ENCODE measurements around the gene HP. TPM values are rescaled to one million over a fixed set of nuclear protein-coding genes. Genes with fewer than 3 reads are reported as not detected.

The HP gene
- total and polyA plus RNA-seq, 3 donors from 2014 or later = 0.25 to 35.1 TPM; not detected in 1

DNA sequence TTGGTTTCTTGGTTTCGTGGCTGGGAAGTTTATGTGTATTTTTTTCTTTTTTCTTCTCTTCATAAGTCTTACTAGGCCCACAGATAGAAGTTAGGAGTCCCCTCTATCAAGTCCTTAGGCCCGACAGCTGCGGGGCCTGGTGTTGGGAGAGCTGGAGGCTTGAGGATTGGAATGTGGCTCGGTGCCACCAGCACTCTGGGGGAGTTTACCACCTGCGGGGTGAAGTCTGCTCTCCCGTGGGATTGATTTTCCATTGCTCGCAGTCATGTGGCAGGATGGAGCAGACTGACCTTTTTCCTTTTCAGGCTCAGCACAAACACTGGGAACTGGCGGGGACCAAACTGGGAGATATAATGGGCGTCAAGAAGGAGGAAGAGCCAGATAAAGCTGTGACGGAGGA, 46.9 kb downstream of the HP start:
- intact Hi-C loops (cut with DNase I; ENCODE audit: low total_unique reads) = no loop called here
- Histone ChIP-seq H3K4me1 (no peaks in the 10 kb centered on the region), H3K4me3 (no peak overlapping the region), H3K27ac (no peak overlapping the region), H3K27me3 (no peaks in the 10 kb centered on the region), H3K9me3 (no peaks in the 10 kb centered on the region), H3K36me3 (ENCODE audit: low read depth, missing control alignments) (no peaks in the 10 kb centered on the region)
- 43 to 73% methylated on average over 10 of the region's 10 CpGs for WGBS, 2 donors
- no peak for DNase-seq
- TF ChIP-seq, protein P1, sequence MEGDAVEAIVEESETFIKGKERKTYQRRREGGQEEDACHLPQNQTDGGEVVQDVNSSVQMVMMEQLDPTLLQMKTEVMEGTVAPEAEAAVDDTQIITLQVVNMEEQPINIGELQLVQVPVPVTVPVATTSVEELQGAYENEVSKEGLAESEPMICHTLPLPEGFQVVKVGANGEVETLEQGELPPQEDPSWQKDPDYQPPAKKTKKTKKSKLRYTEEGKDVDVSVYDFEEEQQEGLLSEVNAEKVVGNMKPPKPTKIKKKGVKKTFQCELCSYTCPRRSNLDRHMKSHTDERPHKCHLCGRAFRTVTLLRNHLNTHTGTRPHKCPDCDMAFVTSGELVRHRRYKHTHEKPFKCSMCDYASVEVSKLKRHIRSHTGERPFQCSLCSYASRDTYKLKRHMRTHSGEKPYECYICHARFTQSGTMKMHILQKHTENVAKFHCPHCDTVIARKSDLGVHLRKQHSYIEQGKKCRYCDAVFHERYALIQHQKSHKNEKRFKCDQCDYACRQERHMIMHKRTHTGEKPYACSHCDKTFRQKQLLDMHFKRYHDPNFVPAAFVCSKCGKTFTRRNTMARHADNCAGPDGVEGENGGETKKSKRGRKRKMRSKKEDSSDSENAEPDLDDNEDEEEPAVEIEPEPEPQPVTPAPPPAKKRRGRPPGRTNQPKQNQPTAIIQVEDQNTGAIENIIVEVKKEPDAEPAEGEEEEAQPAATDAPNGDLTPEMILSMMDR (IDR thresholded peaks at IDR 0.05) = no peak
- TF ChIP-seq POLR2A (IDR thresholded peaks at IDR 0.05) = no peak

DNA sequence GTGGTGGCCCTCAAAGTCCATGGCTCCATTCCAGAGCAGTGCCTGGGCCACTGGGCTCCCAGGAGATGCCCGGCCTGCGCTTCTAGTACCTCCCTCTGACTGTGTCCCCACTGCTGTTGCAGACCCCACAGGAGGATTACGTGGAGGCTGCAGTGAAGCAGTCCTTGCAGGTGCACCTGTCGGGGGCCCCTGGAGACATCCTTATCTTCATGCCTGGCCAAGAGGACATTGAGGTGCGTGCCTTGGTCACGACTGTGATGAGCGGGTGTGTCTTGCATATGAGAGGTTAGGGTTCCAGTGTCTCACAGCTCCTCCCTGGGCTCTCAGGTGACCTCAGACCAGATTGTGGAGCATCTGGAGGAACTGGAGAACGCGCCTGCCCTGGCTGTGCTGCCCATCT, 50.6 kb downstream of the HP start:
- Histone ChIP-seq H3K27me3 (no peaks in the 10 kb centered on the region), H3K36me3 (ENCODE audit: low read depth, missing control alignments) (no peaks in the 10 kb centered on the region), H3K27ac (no peak overlapping the region), H3K4me1 (no peaks in the 10 kb centered on the region), H3K4me3 (no peak overlapping the region), H3K9me3 (no peaks in the 10 kb centered on the region)
- no peak for DNase-seq
- WGBS, 2 donors = 94 to 95% methylated on average over 6 to 9 of the region's 9 CpGs
- intact Hi-C loops (cut with DNase I; ENCODE audit: low total_unique reads) = no loop called here
- no peak for TF ChIP-seq POLR2A (IDR thresholded peaks at IDR 0.05)
- TF ChIP-seq, protein P1 (IDR thresholded peaks at IDR 0.05) = no peak

DNA sequence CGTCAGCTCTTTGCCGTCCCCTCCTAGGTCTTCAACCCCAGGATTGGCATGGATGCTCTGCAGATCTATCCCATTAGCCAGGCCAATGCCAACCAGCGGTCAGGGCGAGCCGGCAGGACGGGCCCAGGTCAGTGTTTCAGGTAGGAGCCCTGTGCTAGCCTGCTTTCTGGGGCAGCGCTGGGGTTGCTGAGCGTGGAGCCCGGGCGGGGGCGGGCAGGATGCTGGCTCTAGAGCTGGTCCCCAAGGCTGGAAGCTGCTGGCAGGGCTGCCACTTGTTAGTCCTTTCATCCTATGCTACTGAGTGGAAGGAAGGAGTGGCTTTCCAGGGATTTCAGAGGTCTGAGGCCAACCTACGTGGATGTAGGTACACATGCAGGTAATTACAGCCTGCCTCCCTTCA, 51.7 kb downstream of the HP start:
- TF ChIP-seq POLR2A (IDR thresholded peaks at IDR 0.05) = no peak
- TF ChIP-seq, protein P1 (IDR thresholded peaks at IDR 0.05) = no peak
- DNase-seq = no peak
- no peak overlapping the region for H3K27ac ChIP-seq
- intact Hi-C loops (cut with DNase I; ENCODE audit: low total_unique reads) = no loop called here
- H3K9me3 ChIP-seq = no peaks in the 10 kb centered on the region
- WGBS, 2 donors = 92% methylated on average over 9 to 12 of the region's 12 CpGs
- no peak overlapping the region for H3K4me3 ChIP-seq
- H3K27me3 ChIP-seq = no peaks in the 10 kb centered on the region
- H3K4me1 ChIP-seq = no peaks in the 10 kb centered on the region
- H3K36me3 ChIP-seq (ENCODE audit: low read depth, missing control alignments) = no peaks in the 10 kb centered on the region

DNA sequence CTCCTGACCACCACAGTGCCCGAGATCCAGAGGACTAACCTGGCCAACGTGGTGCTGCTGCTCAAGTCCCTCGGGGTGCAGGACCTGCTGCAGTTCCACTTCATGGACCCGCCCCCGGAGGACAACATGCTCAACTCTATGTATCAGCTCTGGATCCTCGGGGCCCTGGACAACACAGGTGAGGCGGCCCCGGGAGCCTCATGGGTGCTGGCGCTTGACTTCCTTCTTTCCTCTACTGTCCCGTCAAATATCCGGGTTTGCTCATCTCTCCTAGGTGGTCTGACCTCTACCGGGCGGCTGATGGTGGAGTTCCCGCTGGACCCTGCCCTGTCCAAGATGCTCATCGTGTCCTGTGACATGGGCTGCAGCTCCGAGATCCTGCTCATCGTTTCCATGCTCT, 53.1 kb downstream of the HP start:
- Histone ChIP-seq H3K4me3 (no peak overlapping the region), H3K27me3 (no peaks in the 10 kb centered on the region), H3K36me3 (ENCODE audit: low read depth, missing control alignments) (no peaks in the 10 kb centered on the region), H3K27ac (no peak overlapping the region), H3K4me1 (no peaks in the 10 kb centered on the region), H3K9me3 (no peaks in the 10 kb centered on the region)
- TF ChIP-seq POLR2A (IDR thresholded peaks at IDR 0.05) = no peak
- TF ChIP-seq, protein P1 (IDR thresholded peaks at IDR 0.05) = no peak
- intact Hi-C loops (cut with DNase I; ENCODE audit: low total_unique reads) = no loop called here
- DNase-seq = no peak
- WGBS, 2 donors = 89 to 93% methylated on average over 15 to 17 of the region's 17 CpGs

DNA sequence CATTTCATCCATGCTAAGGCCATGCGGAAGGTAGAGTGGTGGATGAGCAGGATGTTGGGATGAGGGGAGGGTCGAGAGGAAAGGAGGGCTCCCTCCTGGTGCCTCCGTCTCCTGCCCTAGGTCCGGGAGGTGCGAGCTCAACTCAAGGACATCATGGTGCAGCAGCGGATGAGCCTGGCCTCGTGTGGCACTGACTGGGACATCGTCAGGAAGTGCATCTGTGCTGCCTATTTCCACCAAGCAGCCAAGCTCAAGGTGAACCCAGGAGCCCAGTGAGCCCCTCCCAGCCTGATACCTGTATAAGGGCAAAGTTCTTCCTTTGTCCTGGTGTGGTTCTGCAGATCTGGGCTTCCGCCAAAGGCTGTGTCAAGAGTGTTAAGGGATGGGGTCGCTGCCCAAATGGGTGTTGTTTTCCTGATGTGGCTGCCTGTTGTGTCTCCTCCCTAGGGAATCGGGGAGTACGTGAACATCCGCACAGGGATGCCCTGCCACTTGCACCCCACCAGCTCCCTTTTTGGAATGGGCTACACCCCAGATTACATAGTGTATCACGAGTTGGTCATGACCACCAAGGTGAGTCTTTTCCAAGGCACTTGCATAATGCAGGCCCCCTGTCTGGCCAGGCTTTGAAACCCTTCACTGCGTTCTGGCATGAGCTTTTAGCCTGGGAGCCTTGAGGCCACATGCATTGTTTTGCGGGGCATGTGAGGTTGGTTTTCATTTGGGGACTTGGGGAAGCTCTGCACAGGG, 54.2 kb downstream of the HP start:
- no peaks in the 10 kb centered on the region for H3K36me3 ChIP-seq (ENCODE audit: low read depth, missing control alignments)
- DNase-seq = no peak
- no peaks in the 10 kb centered on the region for H3K4me1 ChIP-seq
- H3K4me3 ChIP-seq = no peak overlapping the region
- no peaks in the 10 kb centered on the region for H3K27me3 ChIP-seq
- no peak overlapping the region for H3K27ac ChIP-seq
- no peaks in the 10 kb centered on the region for H3K9me3 ChIP-seq
- 86 to 89% methylated on average over 12 to 16 of the region's 16 CpGs for whole genome bisulfite sequencing, 2 donors
- intact Hi-C loops (cut with DNase I; ENCODE audit: low total_unique reads) = no loop called here
- TF ChIP-seq, protein P1 (IDR thresholded peaks at IDR 0.05) = no peak
- no peak for TF ChIP-seq POLR2A (IDR thresholded peaks at IDR 0.05)
